ENCODE measurements around the gene OR8D1. TPM values are rescaled to one million over a fixed set of nuclear protein-coding genes. Genes with fewer than 3 reads are reported as not detected.
A peak's percentile ranks its signal among the peaks of the same experiment; 100 is the strongest.

The OR8D1 gene
- total and polyA plus RNA-seq, 2 of the 8 experiments (the other 6 are each of a cell fraction or from before 2014, with no cell fraction given): not detected

DNA sequence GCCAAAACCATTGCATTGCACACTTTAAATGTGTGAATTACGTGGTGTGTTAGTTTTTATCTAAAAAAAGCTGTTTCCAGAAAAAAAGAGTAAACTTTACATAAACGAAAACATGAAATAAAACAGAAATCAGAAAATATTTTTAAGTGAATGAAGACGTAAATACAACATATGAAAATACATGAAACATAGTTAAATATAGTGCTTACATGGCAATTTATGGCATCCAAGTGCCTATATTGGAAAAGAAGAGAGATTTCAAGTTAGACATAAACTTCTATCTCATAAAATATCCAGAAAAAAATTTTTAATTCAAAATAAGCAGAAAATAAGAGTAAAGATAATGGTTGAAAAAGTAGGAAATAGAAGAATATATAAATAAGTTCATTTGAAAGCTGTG is 18.1 kb upstream of the OR8D1 start:
- Histone ChIP-seq H3K79me2 (ENCODE audit: control insufficient read depth in 1 of 2, insufficient read depth in 2 of 2, low read length in 2 of 2) (no peaks in the 10 kb centered on the region), H2BK12ac (ENCODE audit: low read depth, low read length) (no peak overlapping the region), H3K4ac (replicated peaks; ENCODE audit: insufficient read length, low read depth, low read length) (no peak overlapping the region), H3K18ac (ENCODE audit: extremely low read depth, low read length) (no peak overlapping the region), H4K5ac (ENCODE audit: insufficient read length, low read depth, low read length) (no peak overlapping the region), H2AFZ (ENCODE audit: low read length) (no peak overlapping the region), H2BK15ac (ENCODE audit: low read length) (no peak overlapping the region), H3K9ac (replicated peaks in 1 of 4; ENCODE audit: extremely low read depth in 1 of 4, low read depth in 3 of 4, low read length in 3 of 4) (no peak overlapping the region), H3K4me1 (replicated peaks in 1 of 4; ENCODE audit: control insufficient read depth in 3 of 4, insufficient read depth in 4 of 4, low read length in 3 of 4) (no peaks in the 10 kb centered on the region), H3K36me3 (ENCODE audit: control insufficient read depth in 2 of 4, insufficient read depth in 4 of 4, low read length in 3 of 4) (peaks cover 0 to 6% (median 0%) of the 10 kb centered on the region in 4 experiments; a peak in 2 of 8 replicates), H3K27ac (ENCODE audit: low read depth, low read length) (no peak overlapping the region), H3K14ac (ENCODE audit: insufficient read length) (no peak overlapping the region), H3K56ac (replicated peaks; ENCODE audit: insufficient read length, low read depth, low read length) (no peak overlapping the region), H3K4me3 (ENCODE audit: extremely low read depth in 1 of 4, insufficient read depth in 2 of 4, low read depth in 3 of 4, low read length in 4 of 4) (no peak overlapping the region), H4K91ac (replicated peaks; ENCODE audit: insufficient read length, low read length) (no peak overlapping the region), H3K27me3 (replicated peaks in 1 of 4; ENCODE audit: control insufficient read depth in 3 of 4, extremely low read depth in 1 of 4, insufficient read depth in 3 of 4, low read length in 3 of 4) (no peaks in the 10 kb centered on the region), H3K9me3 (ENCODE audit: insufficient read depth in 2 of 2, low read depth in 1 of 2, low read length in 1 of 2) (peaks cover 6 to 15% of the 10 kb centered on the region in 2 experiments), H2AK5ac (ENCODE audit: low read depth, low read length) (no peak overlapping the region), H3K23me2 (ENCODE audit: low read depth, low read length) (no peaks in the 10 kb centered on the region), H4K20me1 (replicated peaks in 1 of 2; ENCODE audit: control insufficient read depth in 1 of 2, insufficient read depth in 2 of 2, low read length in 2 of 2) (no peaks in the 10 kb centered on the region), H2BK120ac (replicated peaks; ENCODE audit: low read depth, low read length) (no peak overlapping the region), H3K4me2 (ENCODE audit: insufficient read depth in 1 of 2, low read depth in 2 of 2, low read length in 2 of 2) (no peak overlapping the region), H2BK5ac (ENCODE audit: low read depth, low read length) (no peak overlapping the region), H3K79me1 (ENCODE audit: low read depth, low read length) (no peaks in the 10 kb centered on the region), H2BK20ac (ENCODE audit: low read length) (no peak overlapping the region), H4K8ac (ENCODE audit: extremely low read depth, insufficient read depth, low read length) (no peak overlapping the region), H3K23ac (ENCODE audit: insufficient read length) (no peak overlapping the region)
- no peak for TF ChIP-seq CREB1 (IDR thresholded peaks at IDR 0.05)
- no peak for TF ChIP-seq JUN (IDR thresholded peaks at IDR 0.05; ENCODE audit: low read depth, low read length)
- no peak for TF ChIP-seq RAD21 (IDR thresholded peaks at IDR 0.05 in 1 of 2, conservative IDR thresholded peaks at IDR 0.05 in 1 of 2; ENCODE audit: low read depth in 2 of 2, low read length in 2 of 2)
- TF ChIP-seq MAFK (IDR thresholded peaks at IDR 0.05; ENCODE audit: low read depth, low read length): peak; percentile 7; the same call in 1 of the 2 replicates
- no peak for TF ChIP-seq POLR2AphosphoS5 (IDR thresholded peaks at IDR 0.05; ENCODE audit: low read depth, low read length)
- TF ChIP-seq CTBP2 (IDR thresholded peaks at IDR 0.05; ENCODE audit: borderline replicate concordance, insufficient read depth, insufficient read length, low read length): no peak
- WGBS, 2 experiments (ENCODE audit: extremely low coverage in 1 of 2, insufficient coverage in 1 of 2, insufficient read length in 1 of 2, insufficient replicate concordance in 2 of 2, low coverage in 1 of 2, low lambda C conversion rate in 2 of 2, missing lambda C conversion rate in 1 of 2): 80% methylated on average over 3 of the region's 3 CpGs; no CpG with 5 or more reads in 1 of the 2 experiments
- FAIRE-seq (no peak), DNase-seq (ENCODE audit: low read depth in 1 of 2, low spot score in 2 of 2) (no peak)
- POLR2A ChIA-PET (ENCODE audit: partially characterized antibody): no interaction called here
- CTCF ChIA-PET (ENCODE audit: partially characterized antibody): no interaction called here
